GM18873 (cell line): ENCODE measurements around the gene LRRC56.

Experiments used
- ATAC-seq: cut with Tn5 transposase; IDR thresholded peaks from one replicate; pipeline ENCODE4 v1.9.1; 2021; ENCODE audit warnings: mild to moderate bottlenecking, moderate library complexity, moderate number of reproducible peaks; ENCODE audit not compliant: unreplicated experiment, low FRiP score

The LRRC56 gene

GRCh38 chr11:592501-592900 lies 55.2 kb downstream of the LRRC56 start:
- no peak for ATAC-seq

GRCh38 chr11:592918-593317 lies 55.6 kb downstream of the LRRC56 start:
- no peak for ATAC-seq

DNA sequence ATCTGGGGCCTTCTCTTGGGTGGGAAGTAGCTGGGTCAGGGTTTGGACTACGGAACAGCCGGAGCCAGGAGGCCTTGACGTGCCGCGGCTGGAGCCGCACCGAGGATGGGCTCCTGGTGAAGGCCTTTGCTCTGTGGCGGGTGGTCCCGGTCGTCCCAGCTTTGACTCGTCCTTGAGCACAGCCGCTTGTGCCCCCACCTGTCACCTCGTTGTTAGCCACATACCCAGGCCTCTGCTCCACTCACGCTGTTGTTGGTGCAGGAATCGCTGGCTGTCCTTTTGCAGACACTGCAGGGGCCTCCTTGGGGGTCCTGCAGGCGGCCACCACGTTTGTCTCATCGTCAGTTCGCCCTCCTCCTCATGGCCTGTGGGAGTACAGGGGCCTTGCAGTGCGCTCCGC lies 56.0 kb downstream of the LRRC56 start:
- no peak for ATAC-seq

GRCh38 chr11:595400-595799 lies 58.1 kb downstream of the LRRC56 start:
- ATAC-seq, result no peak

- no peak for ATAC-seq
Measured at GRCh38 chr11:596374-596773, 59.0 kb downstream of the LRRC56 start.

DNA sequence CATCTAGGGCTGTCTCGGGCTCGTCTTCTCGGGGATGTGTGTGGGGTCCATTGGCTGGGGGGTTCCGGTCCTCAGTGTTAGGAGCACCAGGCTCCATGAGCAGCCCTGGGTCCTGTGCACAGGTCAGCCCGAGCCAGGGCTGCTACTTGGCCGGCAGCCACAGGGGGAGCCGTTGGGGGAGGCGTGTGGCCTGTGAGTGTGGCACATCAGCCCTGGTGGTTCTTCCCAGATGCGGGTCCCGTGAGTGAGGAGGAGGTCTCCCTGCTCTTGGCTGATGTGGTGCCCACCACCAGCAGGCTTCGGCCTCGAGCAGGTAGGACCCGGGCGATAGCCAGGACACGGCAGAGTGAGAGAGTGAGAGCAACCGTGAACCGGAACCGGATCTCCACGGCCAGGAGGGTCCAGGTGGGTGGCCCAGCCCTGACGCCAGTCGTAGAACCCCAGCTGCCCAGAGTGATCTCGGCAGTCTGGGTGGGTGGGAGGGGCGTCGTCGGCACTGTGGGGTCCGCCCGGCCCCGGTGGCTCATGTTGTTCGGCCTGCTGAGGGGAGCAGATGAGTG lies 59.9 kb downstream of the LRRC56 start:
- no peak for ATAC-seq

GRCh38 chr11:598005-598680 lies 60.8 kb downstream of the LRRC56 start:
- ATAC-seq, result no peak

- no peak for ATAC-seq
Measured at GRCh38 chr11:601573-602245, 64.4 kb downstream of the LRRC56 start.

DNA sequence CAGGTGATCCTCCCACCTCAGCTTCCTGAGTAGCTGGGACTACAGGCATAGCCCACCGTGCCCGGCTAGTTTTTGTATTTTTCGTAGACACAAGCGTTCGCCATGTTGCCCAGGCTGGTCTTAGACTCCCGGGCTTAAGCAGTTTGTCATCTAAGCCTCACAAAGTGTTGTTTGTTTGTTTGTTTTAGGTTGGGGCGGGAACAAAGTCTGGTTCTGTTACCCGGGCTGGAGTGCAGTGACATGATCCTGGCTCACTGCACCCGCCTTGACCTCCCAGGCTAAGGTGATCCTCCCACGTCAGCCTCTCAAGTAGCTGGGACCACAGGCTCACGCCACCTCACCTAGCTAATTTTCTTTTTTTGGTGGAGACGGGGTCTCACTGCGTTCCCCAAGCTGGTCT lies 65.8 kb downstream of the LRRC56 start:
- ATAC-seq, result no peak
